GM18498 (cell line): ENCODE data around the gene TLNRD1.

ENCODE experiments used
- ATAC-seq: cut with Tn5 transposase; IDR thresholded peaks from one replicate; pipeline ENCODE4 v1.9.1; 2021; ENCODE audit warnings: mild to moderate bottlenecking, moderate library complexity; ENCODE audit not compliant: unreplicated experiment

Gene TLNRD1

GRCh38 chr15:81025721-81026370 lies 25.1 kb downstream of the TLNRD1 start:
- ATAC-seq, result no peak

- no peak for ATAC-seq
Observed at GRCh38 chr15:81026836-81027599, 26.3 kb downstream of the TLNRD1 start.

GRCh38 chr15:81029414-81030300 lies 28.9 kb downstream of the TLNRD1 start:
- ATAC-seq, result no peak

GRCh38 chr15:81030301-81030750 lies 29.6 kb downstream of the TLNRD1 start:
- ATAC-seq, result no peak

GRCh38 chr15:81031203-81031602 lies 30.5 kb downstream of the TLNRD1 start:
- ATAC-seq, result no peak

GRCh38 chr15:81032355-81032754 lies 31.6 kb downstream of the TLNRD1 start:
- ATAC-seq, result no peak

GRCh38 chr15:81032818-81033217 lies 32.1 kb downstream of the TLNRD1 start:
- ATAC-seq, result no peak

GRCh38 chr15:81033508-81033907 lies 32.8 kb downstream of the TLNRD1 start:
- no peak for ATAC-seq

- ATAC-seq, result no peak
Observed at GRCh38 chr15:81037952-81038743, 37.4 kb downstream of the TLNRD1 start.

GRCh38 chr15:81038975-81039607 lies 38.4 kb downstream of the TLNRD1 start:
- no peak for ATAC-seq

GRCh38 chr15:81040757-81041156 lies 40.0 kb downstream of the TLNRD1 start:
- ATAC-seq, result no peak

- no peak for ATAC-seq
Observed at GRCh38 chr15:81043281-81043934, 42.7 kb downstream of the TLNRD1 start.

GRCh38 chr15:81043935-81044575 lies 43.3 kb downstream of the TLNRD1 start:
- no peak for ATAC-seq

GRCh38 chr15:81046290-81046689 lies 45.6 kb downstream of the TLNRD1 start:
- ATAC-seq, result no peak

- ATAC-seq, result no peak
Observed at GRCh38 chr15:81047928-81048327, 47.2 kb downstream of the TLNRD1 start.

GRCh38 chr15:81049835-81050234 lies 49.1 kb downstream of the TLNRD1 start:
- no peak for ATAC-seq

GRCh38 chr15:81050259-81050658 lies 49.5 kb downstream of the TLNRD1 start:
- ATAC-seq, result no peak

- no peak for ATAC-seq
Observed at GRCh38 chr15:81050805-81051204, 50.1 kb downstream of the TLNRD1 start.

- no peak for ATAC-seq
Observed at GRCh38 chr15:81052046-81052445, 51.3 kb downstream of the TLNRD1 start.
